Measurements from ENCODE around the gene ENTPD7.
A peak's percentile ranks its signal among the peaks of the same experiment; 100 is the strongest.

The ENTPD7 gene

GRCh38 chr10:99676426-99676825 lies 17.1 kb downstream of the ENTPD7 start (continued):
- TF ChIP-seq ZNF362 (tag by site-specific recombination; IDR thresholded peaks at IDR 0.05): no peak
- TF ChIP-seq OVOL3 (tag by site-specific recombination; IDR thresholded peaks at IDR 0.05): no peak

GRCh38 chr10:99676895-99677294 lies 17.6 kb downstream of the ENTPD7 start:
- CTCF ChIA-PET: interaction anchor here (1.2 kb wide), 1 partner anchor 18 kb away, joined by 3 read pairs; the partner anchor contains the start of gene ENTPD7
- H3K27ac ChIP-seq (ENCODE audit: extremely low read depth, low read depth, low read length): no peak overlapping the region

GRCh38 chr10:99678921-99679320 lies 19.6 kb downstream of the ENTPD7 start:
- TF ChIP-seq HOXC10 (CRISPR knock-in tag; IDR thresholded peaks at IDR 0.05): no peak
- TF ChIP-seq MYNN (tag by site-specific recombination; IDR thresholded peaks at IDR 0.05; ENCODE audit: borderline replicate concordance): no peak
- no peak for TF ChIP-seq ZNF16 (tag by site-specific recombination; IDR thresholded peaks at IDR 0.05; ENCODE audit: low read depth)
- Histone ChIP-seq H3K27ac (ENCODE audit: extremely low read depth, low read depth, low read length) (no peak overlapping the region), H3K9me3 (ENCODE audit: control insufficient read depth, insufficient read depth, low read depth, low read length) (no peaks in the 10 kb centered on the region), H3K36me3 (ENCODE audit: control insufficient read depth in 2 of 2, insufficient read depth in 1 of 2, low read length in 2 of 2) (peaks cover 5 to 31% of the 10 kb centered on the region in 2 experiments), H3K4me3 (ENCODE audit: low read depth, low read length) (no peak overlapping the region), H3K4me1 (ENCODE audit: control insufficient read depth, insufficient read depth, low read length) (peaks cover 9% of the 10 kb centered on the region; the same call in 1 of the 2 replicates)
- ChIA-PET CTCF (interaction anchor here (0.5 to 1.0 kb wide), 2 partner anchors 62 to 1639 kb away, joined by 3 read pairs; no protein-coding TSS in a partner anchor), POLR2A (no interaction called here)

More at GRCh38 chr10:99676895-99677294, 17.6 kb downstream of the ENTPD7 start:
- POLR2A ChIA-PET: interaction anchor here (0.9 to 1.1 kb wide), 2 partner anchors 10 to 55 kb away, joined by 3 read pairs; partner anchors contain the start of genes COX15 and CUTC
- Histone ChIP-seq H3K9me3 (ENCODE audit: control insufficient read depth, insufficient read depth, low read depth, low read length) (no peaks in the 10 kb centered on the region), H3K36me3 (ENCODE audit: control insufficient read depth in 2 of 2, insufficient read depth in 1 of 2, low read length in 2 of 2) (peaks cover 9 to 32% of the 10 kb centered on the region in 2 experiments; a peak in 2 of 3 replicates), H3K4me1 (ENCODE audit: control insufficient read depth, insufficient read depth, low read length) (peaks cover 9% of the 10 kb centered on the region; the same call in 1 of the 2 replicates), H3K4me3 (ENCODE audit: low read depth, low read length) (no peak overlapping the region)
- TF ChIP-seq ZNF558 (tag by site-specific recombination; IDR thresholded peaks at IDR 0.05) (no peak), GLIS1 (tag by site-specific recombination; IDR thresholded peaks at IDR 0.05) (no peak), OVOL3 (tag by site-specific recombination; IDR thresholded peaks at IDR 0.05) (no peak)

GRCh38 chr10:99681553-99681952 lies 22.2 kb downstream of the ENTPD7 start:
- POLR2A ChIA-PET: no interaction called here
- Histone ChIP-seq H3K9me3 (ENCODE audit: control insufficient read depth, insufficient read depth, low read depth, low read length) (no peaks in the 10 kb centered on the region), H3K27ac (ENCODE audit: extremely low read depth, low read depth, low read length) (no peak overlapping the region), H3K36me3 (ENCODE audit: control insufficient read depth in 2 of 2, insufficient read depth in 1 of 2, low read length in 2 of 2) (peaks cover 7 to 41% of the 10 kb centered on the region in 2 experiments), H3K4me1 (ENCODE audit: control insufficient read depth, insufficient read depth, low read length) (peaks cover 9% of the 10 kb centered on the region; the same call in 1 of the 2 replicates), H3K4me3 (ENCODE audit: low read depth, low read length) (no peak overlapping the region)
- CTCF ChIA-PET: interaction anchor here (1.2 kb wide), 1 partner anchor 121 kb away, joined by 3 read pairs; no protein-coding TSS in a partner anchor
- TF ChIP-seq ZNF148 (tag by site-specific recombination; IDR thresholded peaks at IDR 0.05; ENCODE audit: borderline replicate concordance): no peak
- no peak for TF ChIP-seq ZNF248 (tag by site-specific recombination; IDR thresholded peaks at IDR 0.05)
- TF ChIP-seq ZNF654 (tag by site-specific recombination; IDR thresholded peaks at IDR 0.05; ENCODE audit: low read depth): no peak
- TF ChIP-seq ZNF785 (tag by site-specific recombination; IDR thresholded peaks at IDR 0.05): no peak
- TF ChIP-seq ZNF660 (tag by site-specific recombination; IDR thresholded peaks at IDR 0.05): peak; percentile 47; the same call in 1 of the 2 replicates
- TF ChIP-seq INSM2 (tag by site-specific recombination; IDR thresholded peaks at IDR 0.05): no peak
- TF ChIP-seq SCRT2 (tag by site-specific recombination; IDR thresholded peaks at IDR 0.05): peak; percentile 97
- peak; percentile 68 for TF ChIP-seq FEZF1 (tag by site-specific recombination; IDR thresholded peaks at IDR 0.05)

Measured in HEK293 (cell line).